ENCODE measurements around the gene VAV3.
A peak's percentile ranks its signal among the peaks of the same experiment; 100 is the strongest.
"Not testable (repeated sequence)": the region's sequence is repeated elsewhere in the genome, so short reads cannot be mapped to it uniquely, and the experiment has no call there.

The VAV3 gene

GRCh38 chr1:107965110-107965991 is at the start of gene VAV3:
TSS of gene VAV3 (minus strand) at chr1:107965180. CDS start at chr1:107964869, 311 bp downstream.
- DNase-seq = peak; percentile 76

DNA sequence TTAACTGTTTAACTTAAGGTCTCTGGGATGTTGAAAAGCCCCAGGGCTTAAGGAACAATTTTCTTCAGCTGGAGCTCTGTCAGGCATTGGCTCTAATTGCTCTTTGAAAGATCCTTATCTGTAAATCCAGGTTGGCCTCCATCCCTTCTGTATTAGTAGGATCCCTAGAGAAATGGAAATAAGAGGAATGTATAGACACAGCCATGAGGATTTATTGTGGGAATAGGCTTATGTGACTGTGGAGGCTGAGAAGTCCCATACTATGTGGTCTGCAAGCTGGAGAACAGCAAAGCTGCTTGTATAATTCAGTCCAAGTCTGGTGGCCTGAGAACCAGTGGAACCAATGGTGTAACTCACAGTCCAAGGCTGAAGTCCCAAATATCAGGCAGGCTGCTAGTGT is 47.6 kb upstream of the VAV3 start:
- no peak for DNase-seq

- DNase-seq = no peak
Measured at GRCh38 chr1:108011295-108011694, 46.3 kb upstream of the VAV3 start.

DNA sequence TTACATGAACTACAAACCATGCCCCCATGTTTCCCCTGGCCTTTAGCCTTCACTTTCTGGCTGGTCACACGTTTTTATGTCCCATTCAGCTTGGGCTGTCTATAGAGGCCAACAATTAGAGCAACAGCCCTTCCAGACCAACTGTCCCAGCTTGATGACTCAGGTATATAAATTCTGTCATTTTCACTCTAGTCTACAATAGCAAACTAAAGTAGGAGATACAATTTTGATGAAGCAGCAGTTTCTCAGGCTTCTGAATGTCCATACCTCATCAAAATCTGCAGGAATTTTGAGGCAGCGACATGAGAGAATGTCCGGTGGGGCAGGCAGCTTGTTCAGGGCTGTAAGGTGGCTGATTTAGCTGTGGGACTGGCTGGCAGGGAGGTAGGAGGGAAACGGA is 45.6 kb upstream of the VAV3 start:
- DNase-seq = no peak

- DNase-seq = no peak
Measured at GRCh38 chr1:108009603-108010195, 44.7 kb upstream of the VAV3 start.

GRCh38 chr1:108007531-108007930 is 42.6 kb upstream of the VAV3 start:
- DNase-seq = no peak

DNA sequence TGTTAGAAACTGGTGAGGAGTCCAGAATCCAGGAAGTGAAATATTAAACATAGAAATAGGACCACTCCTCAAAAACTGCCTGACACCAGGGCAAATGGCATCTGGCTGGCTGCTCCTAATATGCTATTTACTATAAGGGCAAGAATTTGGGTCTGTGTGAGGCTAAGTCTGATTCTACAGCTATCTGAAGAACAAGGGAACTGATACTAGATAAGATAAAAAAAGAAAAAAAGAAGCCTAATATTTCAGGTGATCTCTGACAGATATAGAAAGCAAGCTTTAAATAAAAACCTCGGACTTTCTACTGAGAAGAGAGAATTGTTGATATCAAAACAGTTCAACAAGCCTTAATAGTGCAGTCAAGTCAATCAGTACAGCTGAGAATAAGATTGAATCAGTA is 42.1 kb upstream of the VAV3 start:
- DNase-seq = no peak

DNA sequence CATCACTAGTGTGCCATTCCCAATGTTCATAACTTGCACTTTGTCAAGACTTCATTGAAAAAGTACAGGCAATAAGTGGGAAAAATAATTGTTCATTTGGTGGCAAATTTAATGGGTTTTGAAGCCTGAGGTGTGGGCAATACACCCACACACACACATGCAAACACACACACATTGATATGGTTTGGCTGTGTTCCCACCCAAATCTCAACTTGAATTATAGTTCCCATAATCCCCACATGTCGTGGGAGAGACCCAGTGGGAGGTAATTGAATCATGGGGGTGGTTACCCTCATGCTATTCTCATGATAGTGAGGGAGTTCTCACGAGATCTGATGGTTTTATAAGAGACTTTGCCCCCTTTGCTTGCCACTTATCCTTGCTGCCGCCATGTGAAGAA is 39.9 kb upstream of the VAV3 start:
- DNase-seq = not testable (repeated sequence)

DNA sequence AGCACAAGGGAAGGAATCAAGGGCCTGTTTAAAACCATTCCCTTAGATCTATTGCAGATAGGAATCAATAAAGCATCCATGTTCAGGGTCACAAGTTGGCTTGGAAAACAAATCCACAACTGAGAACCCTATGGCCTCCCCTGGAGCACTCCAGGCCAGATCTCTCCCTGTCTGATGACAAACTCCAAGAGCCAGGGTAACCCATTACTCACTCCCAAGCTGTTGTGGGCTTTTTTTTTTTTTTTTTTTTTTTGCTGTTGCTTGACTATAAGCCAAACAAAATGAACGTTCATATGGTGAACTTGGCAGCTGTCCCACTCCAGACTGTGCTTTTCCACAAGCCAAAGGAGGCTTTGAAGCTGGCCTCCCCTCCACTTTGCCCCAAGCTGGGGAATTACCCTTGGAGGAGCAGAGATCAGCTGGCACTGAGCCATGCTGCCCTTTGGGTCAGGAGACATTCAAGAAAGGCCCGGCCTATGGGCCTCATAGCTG is 35.7 kb upstream of the VAV3 start:
- DNase-seq = no peak

DNA sequence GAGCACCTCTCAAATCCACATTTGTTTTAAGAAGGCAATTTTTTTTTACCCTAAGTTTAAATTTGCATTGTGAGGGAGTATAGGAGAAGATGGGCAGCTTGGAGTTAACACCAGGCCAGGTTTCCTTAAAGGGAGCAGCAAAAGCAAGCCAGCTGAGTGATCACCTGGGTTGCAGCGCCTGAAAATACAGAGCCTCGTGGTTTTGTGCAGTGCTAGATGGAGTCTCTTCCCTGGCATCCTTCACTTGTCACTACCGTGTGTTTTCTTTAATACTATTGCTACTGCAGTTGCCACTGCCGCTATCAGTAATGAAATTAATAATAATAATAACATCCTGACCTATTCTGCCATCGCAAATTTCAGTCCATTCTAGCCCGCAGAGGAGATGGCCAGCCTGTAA is 35.2 kb upstream of the VAV3 start:
- DNase-seq = no peak

DNA sequence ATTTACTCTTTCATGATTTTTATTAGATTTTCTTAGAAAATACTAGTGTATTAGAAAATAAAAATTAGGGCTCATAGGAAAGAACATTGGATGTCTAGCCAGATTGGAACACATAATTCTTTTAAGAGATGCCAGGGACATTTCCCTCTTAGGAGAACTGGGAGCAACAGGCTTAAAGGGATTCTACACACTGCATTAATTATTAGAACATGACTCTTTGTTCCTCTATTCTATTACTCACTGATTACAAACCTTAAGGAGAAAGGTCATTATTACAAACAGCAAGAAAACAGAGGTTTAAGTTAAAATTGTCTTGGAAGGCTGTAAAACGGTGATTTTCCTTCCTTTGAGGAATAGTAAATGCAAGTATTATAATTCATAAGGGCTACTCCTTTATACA is 32.9 kb upstream of the VAV3 start:
- DNase-seq = no peak

GRCh38 chr1:107993920-107994319 is 28.9 kb upstream of the VAV3 start:
- DNase-seq = no peak

GRCh38 chr1:107992347-107992746 is 27.4 kb upstream of the VAV3 start:
- no peak for DNase-seq

GRCh38 chr1:107991371-107992066 is 26.5 kb upstream of the VAV3 start:
- no peak for DNase-seq

DNA sequence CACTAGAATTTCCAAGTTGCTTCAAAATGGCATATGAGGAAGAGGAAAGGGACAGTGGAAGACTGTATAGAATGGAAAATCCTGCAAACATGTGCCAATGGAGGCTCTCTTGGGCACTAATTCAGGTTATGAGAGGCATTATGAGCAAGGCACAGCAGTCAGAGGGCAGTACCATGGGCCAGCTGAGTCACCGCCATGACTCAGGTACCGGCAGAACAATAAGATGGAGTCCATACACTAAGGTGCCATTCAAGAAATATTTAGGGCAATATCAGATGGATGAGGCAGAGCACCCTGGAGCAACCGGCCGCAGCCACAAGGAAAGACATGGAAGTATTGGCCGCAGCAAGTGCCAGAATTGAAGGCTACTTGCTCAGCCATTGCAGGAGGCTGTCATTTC is 25.6 kb upstream of the VAV3 start:
- DNase-seq = no peak

- no peak for DNase-seq
Measured at GRCh38 chr1:107981277-107981676, 16.3 kb upstream of the VAV3 start.

- no peak for DNase-seq
Measured at GRCh38 chr1:107979926-107980325, 14.9 kb upstream of the VAV3 start.

- no peak for DNase-seq
Measured at GRCh38 chr1:107979088-107979487, 14.1 kb upstream of the VAV3 start.

- peak; percentile 10 for DNase-seq
Measured at GRCh38 chr1:107976836-107977235, 11.9 kb upstream of the VAV3 start.

DNA sequence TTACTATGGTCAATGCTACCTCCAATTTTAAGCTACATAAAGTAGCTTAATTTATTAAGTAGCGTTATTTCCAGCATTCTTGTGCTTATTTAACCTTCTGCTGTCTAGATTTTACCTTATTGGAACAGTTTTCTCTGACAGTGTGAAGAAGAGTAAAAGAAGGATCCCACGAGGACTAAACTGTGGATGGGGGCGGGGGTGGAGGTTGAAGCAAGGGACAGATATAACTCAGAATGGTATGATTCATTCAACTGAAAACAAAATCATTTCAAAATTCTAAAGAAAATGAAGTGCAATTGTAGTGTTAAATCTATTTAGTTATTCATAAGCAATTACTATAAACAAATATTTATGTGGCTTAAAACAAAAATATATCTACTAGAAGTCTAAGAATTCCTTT is 11.5 kb upstream of the VAV3 start:
- DNase-seq = peak; percentile 11

GRCh38 chr1:107975851-107976250 is 10.9 kb upstream of the VAV3 start:
- no peak for DNase-seq

GRCh38 chr1:107974090-107974489 is 9.1 kb upstream of the VAV3 start:
- DNase-seq = no peak

- peak; percentile 35 for DNase-seq
Measured at GRCh38 chr1:107972391-107973180, 7.6 kb upstream of the VAV3 start.

All from activated CD4-positive, alpha-beta T cell treated with anti-CD3 and anti-CD28 coated beads, Interleukin-2, Interleukin-6, amounts not matched to agents 100 ng/mL and 50 ng/mL, durations not matched to agents 16 hours and 8 hours (primary cell).